H4 (cell line): ENCODE measurements around the gene TMIGD2. TPM values are rescaled to one million over a fixed set of nuclear protein-coding genes. Genes with fewer than 3 reads are reported as not detected.
A peak's percentile ranks its signal among the peaks of the same experiment; 100 is the strongest.
"Not testable (repeated sequence)": the region's sequence is repeated elsewhere in the genome, so short reads cannot be mapped to it uniquely, and the experiment has no call there.

ENCODE experiments used
- DNase-seq: peaks from one replicate; pipeline ENCODE4 v3.0.0-alpha.2; 2015; ENCODE audit warnings: low spot score
- total RNA-seq: library from RNA; depleted of rRNA; stranded (reverse); fragments of >200 nt; shearing (Covaris generic); gene quantifications from 2 replicates; pipeline ENCODE4 v1.2.3, GENCODE V29; 2014; rRNA removed

The TMIGD2 gene
- total RNA-seq, 1 experiment from 2014 or later = not detected

GRCh38 chr19:4267901-4268815 is 34.0 kb downstream of the TMIGD2 start:
- no peak for DNase-seq

DNA sequence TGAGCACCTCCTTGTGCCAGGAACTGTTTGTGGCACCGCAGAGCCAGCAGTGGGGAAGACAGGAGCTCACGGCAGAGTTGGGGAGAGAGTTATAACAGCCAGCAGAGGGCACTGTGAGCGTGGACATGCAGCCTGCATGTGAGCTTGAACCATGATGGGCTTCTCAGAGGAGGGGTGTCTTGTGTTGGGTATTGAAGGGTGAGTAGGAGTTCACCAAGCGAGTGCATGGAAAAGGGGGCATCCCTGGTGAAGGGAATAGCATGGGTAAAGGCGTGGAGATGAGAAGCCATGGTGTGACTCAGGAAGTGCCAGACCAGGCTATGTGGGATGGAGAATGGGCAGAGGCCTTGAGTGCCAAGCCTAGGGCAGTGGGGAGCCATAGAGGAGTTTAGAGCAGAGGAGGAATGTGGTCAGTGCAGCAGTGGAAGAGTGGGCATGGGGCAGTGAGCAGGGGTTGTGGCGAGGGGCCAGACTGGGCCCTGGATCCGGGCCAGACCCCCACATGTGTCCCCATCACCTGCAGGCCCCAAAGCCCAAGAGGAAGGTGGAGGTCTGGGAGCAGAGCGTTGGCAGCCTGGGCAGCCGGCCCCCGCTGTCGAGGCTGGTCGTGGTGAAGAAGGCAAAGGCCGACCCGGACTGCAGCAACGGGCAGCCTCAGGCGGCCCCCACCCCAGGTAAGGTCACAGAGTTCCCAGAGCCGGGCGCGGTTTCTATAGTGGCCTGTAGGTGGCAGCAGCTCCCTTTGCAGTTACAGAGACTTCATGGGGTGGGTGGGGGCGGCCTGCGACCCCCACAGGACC is 34.9 kb downstream of the TMIGD2 start:
- DNase-seq = peak; percentile 64

DNA sequence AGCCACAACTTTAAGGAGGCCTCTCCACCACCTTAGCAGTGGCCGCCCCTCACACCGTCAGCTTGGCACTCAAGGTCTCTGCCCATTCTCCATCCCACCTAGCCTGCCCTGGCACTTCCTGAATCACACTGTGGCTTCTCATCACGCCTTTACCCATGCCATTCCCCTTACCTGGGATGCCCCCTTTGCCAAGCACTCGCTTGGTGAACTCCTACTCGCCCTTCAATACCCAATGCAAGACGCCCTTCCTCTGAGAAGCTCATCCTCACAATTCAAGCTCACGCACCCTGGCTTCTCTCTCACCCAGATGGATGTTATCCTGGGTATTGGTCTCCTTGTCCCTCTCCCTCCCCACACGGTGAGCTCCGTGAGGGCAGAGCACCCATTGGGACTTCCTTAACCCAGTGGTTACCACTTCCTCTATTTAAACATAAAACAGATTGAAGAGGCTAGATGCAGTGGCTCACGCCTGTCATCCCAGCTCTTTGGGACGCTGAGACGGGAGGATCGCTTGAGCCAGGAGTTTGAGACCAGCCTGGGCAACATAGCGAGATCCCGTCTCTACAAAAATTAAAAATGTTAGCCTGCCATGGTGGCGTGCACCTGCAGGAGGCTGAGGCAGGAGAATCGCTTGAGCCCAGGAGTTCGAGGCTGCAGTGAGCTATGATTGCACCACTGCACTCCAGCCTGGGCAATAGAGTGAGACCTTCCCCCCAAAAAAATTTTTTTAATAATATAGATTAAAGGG is 35.8 kb downstream of the TMIGD2 start:
- DNase-seq = no peak

DNA sequence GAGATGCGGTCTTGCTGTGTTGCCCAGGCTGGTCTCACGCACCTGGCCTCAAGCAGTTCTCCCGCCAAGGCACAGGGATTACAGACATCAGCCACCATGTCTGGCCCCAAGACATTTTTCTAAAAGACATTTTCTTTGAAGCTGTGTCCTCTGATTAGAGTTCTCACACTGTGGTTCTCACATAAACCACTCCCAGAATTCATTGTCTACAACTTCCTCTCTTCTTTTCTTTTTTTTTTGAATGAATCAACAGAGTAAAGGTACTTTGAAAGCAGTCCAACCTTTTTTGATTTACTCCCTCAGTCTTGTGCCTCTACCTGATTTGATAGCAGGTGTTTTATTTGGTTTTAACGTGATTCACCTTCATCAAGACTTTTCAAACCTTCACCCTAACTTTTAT is 37.4 kb downstream of the TMIGD2 start:
- DNase-seq = no peak

GRCh38 chr19:4260613-4261191 is 41.5 kb downstream of the TMIGD2 start:
- DNase-seq = no peak

DNA sequence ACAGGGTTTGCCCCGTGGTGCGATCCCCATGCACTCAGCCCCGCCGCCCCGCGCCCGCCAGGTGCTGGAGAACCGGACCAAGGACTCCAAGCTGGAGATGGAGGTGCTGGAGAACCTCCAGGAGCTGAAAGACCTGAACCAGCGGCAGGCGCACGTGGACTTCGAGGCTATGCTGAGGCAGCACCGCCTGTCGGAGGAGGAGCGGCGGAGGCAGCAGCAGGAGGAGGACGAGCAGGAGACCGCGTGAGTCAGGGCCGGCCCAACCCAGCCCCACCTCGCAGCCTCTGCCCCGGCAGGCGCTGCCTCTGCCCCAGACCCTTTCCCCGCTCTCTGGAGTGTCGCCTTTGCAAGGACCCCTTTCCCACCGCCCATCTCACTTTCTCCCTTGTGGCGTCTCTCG is 44.0 kb downstream of the TMIGD2 start:
- DNase-seq = no peak

- no peak for DNase-seq
Observed at GRCh38 chr19:4257025-4257424, 45.2 kb downstream of the TMIGD2 start.

DNA sequence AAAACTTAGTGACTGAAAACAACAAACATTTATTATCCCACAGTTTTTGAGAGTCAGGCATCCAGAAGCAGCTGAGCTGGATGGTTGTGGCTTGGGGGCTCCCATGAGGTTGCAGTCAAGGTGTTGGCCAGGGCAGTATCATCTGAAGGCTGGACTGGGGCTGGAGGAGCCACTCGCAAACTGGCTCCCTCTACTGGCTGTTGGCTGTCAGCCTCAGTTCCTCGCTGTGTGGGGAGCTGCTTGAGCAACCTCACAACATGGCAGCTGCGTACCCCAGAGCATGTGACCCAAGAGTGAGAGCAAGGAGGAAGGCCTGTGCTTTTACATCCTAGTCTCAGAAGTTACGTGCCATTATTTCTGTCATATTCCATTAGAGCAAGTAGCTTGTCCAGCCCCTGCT is 45.6 kb downstream of the TMIGD2 start:
- DNase-seq = no peak

DNA sequence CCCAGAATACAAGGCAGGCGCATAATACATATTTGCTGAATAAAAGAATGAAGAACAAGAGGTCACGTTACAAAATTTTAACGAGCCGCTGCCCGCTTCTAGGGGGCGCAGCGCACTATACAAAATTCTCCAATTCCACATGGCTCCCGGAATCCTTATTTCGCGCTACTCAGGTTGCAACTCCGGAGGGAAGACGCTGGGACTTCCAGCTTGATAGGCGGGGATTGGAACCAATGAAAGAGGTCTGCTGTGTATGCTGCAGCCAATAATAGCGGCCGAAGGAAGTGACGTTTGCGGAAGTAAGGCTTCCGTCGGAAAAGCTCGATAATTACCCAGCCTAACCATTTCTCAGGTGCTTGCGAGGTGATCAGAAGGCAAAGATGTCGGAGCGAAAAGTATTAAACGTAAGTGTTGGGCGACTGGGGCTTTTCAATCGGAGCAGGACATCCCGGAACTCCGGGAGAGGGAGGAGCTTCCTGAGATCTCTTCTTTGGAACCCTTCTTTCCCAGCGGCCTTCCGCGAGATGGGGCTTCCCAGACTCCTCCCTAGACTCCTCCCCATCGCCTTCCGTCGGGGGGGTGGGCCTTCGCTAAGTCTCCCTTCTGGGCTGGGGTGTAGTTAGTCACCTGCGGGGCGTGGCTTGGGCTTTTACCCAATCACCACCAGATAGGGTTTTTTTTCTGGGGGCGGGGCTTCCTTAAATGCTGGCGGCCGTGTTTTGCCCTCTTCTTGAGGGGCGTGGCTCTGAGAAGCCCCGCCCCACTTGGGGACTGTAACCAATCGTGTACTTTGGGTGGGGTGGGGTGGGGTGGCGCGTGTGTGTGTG is 55.2 kb downstream of the TMIGD2 start, which contains the start of gene YJU2:
TSS of gene YJU2 (plus strand) at position 314 of the 827 bp plus-strand sequence. CDS start at position 381, 67 bp downstream.
- DNase-seq = peak; percentile 97

DNA sequence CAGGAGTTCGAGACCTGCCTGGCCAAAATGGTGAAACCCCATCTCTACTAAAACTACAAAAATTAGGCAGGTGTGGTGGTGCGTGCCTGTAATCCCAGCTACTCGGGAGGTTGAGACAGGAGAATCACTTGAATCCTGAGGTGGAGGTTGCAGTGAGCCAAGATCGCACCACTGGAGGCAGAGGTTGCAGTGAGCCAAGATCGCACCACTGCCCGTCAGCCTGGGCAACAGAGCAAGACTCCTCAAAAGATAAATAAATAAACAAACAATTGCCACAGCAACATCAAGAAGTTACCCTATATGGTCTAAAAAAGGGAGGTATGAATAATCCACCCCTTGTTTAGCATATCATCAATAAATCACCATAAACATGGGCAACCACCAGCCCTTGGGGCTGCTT is 56.3 kb downstream of the TMIGD2 start:
- not testable (repeated sequence) for DNase-seq

Other genes starting within 250 kb of the TMIGD2 start
- 2.5 and 5.0 TPM in 2 replicates for gene ZBTB7A, start 235.5 kb downstream of the TMIGD2 start, total RNA-seq
- gene MAP2K2, start 178.3 kb downstream of the TMIGD2 start, total RNA-seq = 79.8 and 84.3 TPM in 2 replicates
- not detected in 2 replicates for gene CREB3L3, start 148.8 kb downstream of the TMIGD2 start, total RNA-seq
- gene SIRT6, start 119.8 kb downstream of the TMIGD2 start, total RNA-seq = 7.6 and 14.3 TPM in 2 replicates
- 0.12 TPM in 1 of 2 replicates, not detected in the other for gene ANKRD24, start 119.7 kb downstream of the TMIGD2 start, total RNA-seq
- 0.33 and 1.2 TPM in 2 replicates for gene EBI3, start 72.9 kb downstream of the TMIGD2 start, total RNA-seq
- gene YJU2, start 55.3 kb downstream of the TMIGD2 start, total RNA-seq = 20.9 and 28.9 TPM in 2 replicates
- gene SHD, start 23.1 kb downstream of the TMIGD2 start, total RNA-seq = not detected in 2 replicates
- 19.0 and 26.7 TPM in 2 replicates for gene FSD1, start 2.2 kb upstream of the TMIGD2 start, total RNA-seq
- 0.19 and 0.78 TPM in 2 replicates for gene STAP2, start 36.4 kb upstream of the TMIGD2 start, total RNA-seq
- 1.7 and 2.9 TPM in 2 replicates for gene MPND, start 41.2 kb upstream of the TMIGD2 start, total RNA-seq
- 34.1 TPM in 2 replicates for gene SH3GL1, start 98.2 kb upstream of the TMIGD2 start, total RNA-seq
- gene CHAF1A, start 100.3 kb upstream of the TMIGD2 start, total RNA-seq = 18.6 and 19.0 TPM in 2 replicates
- 90.1 and 114 TPM in 2 replicates for gene UBXN6, start 155.4 kb upstream of the TMIGD2 start, total RNA-seq
- gene HDGFL2, start 169.9 kb upstream of the TMIGD2 start, total RNA-seq = 22.0 and 34.2 TPM in 2 replicates
- 0.75 and 1.4 TPM in 2 replicates for gene PLIN4, start 216.1 kb upstream of the TMIGD2 start, total RNA-seq
- gene PLIN5, start 232.8 kb upstream of the TMIGD2 start, total RNA-seq = 0.25 TPM in 1 of 2 replicates, not detected in the other
- 0.29 and 0.43 TPM in 2 replicates for gene LRG1, start 237.6 kb upstream of the TMIGD2 start, total RNA-seq